Skin of body (tissue), 2 donors: Measurements from ENCODE around the gene HRCT1. TPM values are rescaled to one million over a fixed set of nuclear protein-coding genes. Genes with fewer than 3 reads are reported as not detected.
"Not testable (repeated sequence)": the region's sequence is repeated elsewhere in the genome, so short reads cannot be mapped to it uniquely, and the experiment has no call there.

Experiments used
- DNase-seq: peaks from one replicate; lab custom pipeline; 2025; lab: John Stamatoyannopoulos, UW
- total RNA-seq: library from RNA; depleted of rRNA; stranded (reverse); fragments of >200 nt; gene quantifications from one replicate; pipeline ENCODE4 v1.2.3, GENCODE V29; 2014

The HRCT1 gene
- total RNA-seq, 1 donor from 2014 or later, result not detected

GRCh38 chr9:35917261-35917660 lies 11.3 kb downstream of the HRCT1 start:
- DNase-seq, result no peak

GRCh38 chr9:35918780-35919179 lies 12.8 kb downstream of the HRCT1 start:
- DNase-seq, result no peak

- DNase-seq, result no peak
These were observed 13.4 kb downstream of the HRCT1 start for GRCh38 chr9:35919212-35920008.

GRCh38 chr9:35920051-35920620 lies 14.1 kb downstream of the HRCT1 start:
- no peak for DNase-seq

GRCh38 chr9:35923598-35923926 lies 17.6 kb downstream of the HRCT1 start:
- no peak for DNase-seq

- DNase-seq, result no peak
These were observed 18.1 kb downstream of the HRCT1 start for GRCh38 chr9:35923927-35924763.

GRCh38 chr9:35928591-35929452 lies 22.8 kb downstream of the HRCT1 start:
- DNase-seq, result no peak

GRCh38 chr9:35929453-35929718 lies 23.4 kb downstream of the HRCT1 start:
- no peak for DNase-seq

- no peak for DNase-seq
These were observed 24.5 kb downstream of the HRCT1 start for GRCh38 chr9:35930521-35930920.

GRCh38 chr9:35930989-35931388 lies 25.0 kb downstream of the HRCT1 start:
- no peak for DNase-seq

- no peak for DNase-seq
These were observed 26.7 kb downstream of the HRCT1 start for GRCh38 chr9:35932735-35933134.

GRCh38 chr9:35933550-35934067 lies 27.6 kb downstream of the HRCT1 start:
- no peak for DNase-seq

- DNase-seq, result not testable (repeated sequence)
These were observed 28.1 kb downstream of the HRCT1 start for GRCh38 chr9:35934069-35934468.

- DNase-seq, result no peak
These were observed 29.3 kb downstream of the HRCT1 start for GRCh38 chr9:35935261-35935660.

GRCh38 chr9:35935755-35936509 lies 29.9 kb downstream of the HRCT1 start:
- DNase-seq, result no peak

- no peak for DNase-seq
These were observed 31.2 kb downstream of the HRCT1 start for GRCh38 chr9:35937227-35937626.

GRCh38 chr9:35938474-35939356 lies 32.7 kb downstream of the HRCT1 start:
- DNase-seq, result no peak

- no peak for DNase-seq
These were observed 33.8 kb downstream of the HRCT1 start for GRCh38 chr9:35939679-35940250.
